ENCODE data around the gene VPS36.

Gene VPS36

DNA sequence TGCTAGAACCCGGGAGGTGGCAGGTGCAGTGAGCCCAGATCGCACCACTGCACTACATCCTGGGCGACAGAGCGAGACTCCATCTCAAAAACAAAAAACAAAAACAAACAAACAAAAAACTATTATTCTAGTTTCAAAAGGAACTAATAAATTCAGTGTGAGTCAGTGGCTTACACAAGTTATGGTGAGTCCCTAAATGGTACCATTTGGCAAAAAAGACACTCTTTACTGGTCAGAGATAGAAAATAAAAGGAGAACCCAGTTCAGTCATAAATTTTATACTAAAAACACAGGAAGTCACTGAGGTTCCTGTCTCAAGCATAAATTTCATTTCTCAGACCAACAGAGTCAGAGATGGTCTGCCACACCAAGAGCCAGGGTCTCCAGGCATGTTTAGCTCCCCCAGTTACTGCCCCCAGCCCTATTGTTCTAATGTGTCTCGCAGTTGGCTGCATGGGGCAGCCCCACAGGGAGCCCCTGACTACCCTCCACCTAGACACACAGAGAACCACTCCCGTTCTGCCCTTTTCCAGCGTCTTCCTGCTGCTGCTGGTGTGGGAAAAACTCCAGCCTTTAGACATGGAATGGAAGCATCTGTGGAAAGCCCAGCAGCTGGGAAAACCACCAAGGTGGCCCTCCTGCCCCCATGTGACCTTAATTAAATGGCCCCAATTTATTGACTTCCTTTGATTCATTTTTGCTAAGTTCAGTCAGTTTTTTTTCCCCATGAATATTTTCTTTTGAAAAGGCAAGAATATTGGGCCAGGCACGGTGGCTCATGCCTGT is 56.7 kb downstream of the VPS36 start:
- Mint-ChIP-seq H3K9me3 (no peaks in the 10 kb centered on the region), H3K27me3 (ENCODE audit: low read depth, poor library complexity) (peaks cover 5% of the 10 kb centered on the region), H3K4me3 (no peak overlapping the region), H3K4me1 (peaks cover 7% of the 10 kb centered on the region), H3K36me3 (ENCODE audit: low read depth) (no peaks in the 10 kb centered on the region), H3K27ac (peak overlapping the region; percentile 60)
- no peak for DNase-seq
- TF ChIP-seq, protein P1, sequence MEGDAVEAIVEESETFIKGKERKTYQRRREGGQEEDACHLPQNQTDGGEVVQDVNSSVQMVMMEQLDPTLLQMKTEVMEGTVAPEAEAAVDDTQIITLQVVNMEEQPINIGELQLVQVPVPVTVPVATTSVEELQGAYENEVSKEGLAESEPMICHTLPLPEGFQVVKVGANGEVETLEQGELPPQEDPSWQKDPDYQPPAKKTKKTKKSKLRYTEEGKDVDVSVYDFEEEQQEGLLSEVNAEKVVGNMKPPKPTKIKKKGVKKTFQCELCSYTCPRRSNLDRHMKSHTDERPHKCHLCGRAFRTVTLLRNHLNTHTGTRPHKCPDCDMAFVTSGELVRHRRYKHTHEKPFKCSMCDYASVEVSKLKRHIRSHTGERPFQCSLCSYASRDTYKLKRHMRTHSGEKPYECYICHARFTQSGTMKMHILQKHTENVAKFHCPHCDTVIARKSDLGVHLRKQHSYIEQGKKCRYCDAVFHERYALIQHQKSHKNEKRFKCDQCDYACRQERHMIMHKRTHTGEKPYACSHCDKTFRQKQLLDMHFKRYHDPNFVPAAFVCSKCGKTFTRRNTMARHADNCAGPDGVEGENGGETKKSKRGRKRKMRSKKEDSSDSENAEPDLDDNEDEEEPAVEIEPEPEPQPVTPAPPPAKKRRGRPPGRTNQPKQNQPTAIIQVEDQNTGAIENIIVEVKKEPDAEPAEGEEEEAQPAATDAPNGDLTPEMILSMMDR (IDR thresholded peaks at IDR 0.05) = no peak

- Mint-ChIP-seq H3K9me3 (peaks cover 6% of the 10 kb centered on the region), H3K4me1 (no peaks in the 10 kb centered on the region), H3K27ac (no peak overlapping the region), H3K27me3 (ENCODE audit: low read depth, poor library complexity) (peaks cover 2% of the 10 kb centered on the region), H3K36me3 (ENCODE audit: low read depth) (no peaks in the 10 kb centered on the region), H3K4me3 (no peak overlapping the region)
- TF ChIP-seq, protein P1 (IDR thresholded peaks at IDR 0.05) = no peak
- no peak for DNase-seq
These were observed 62.7 kb downstream of the VPS36 start for GRCh38 chr13:52387721-52388120.

DNA sequence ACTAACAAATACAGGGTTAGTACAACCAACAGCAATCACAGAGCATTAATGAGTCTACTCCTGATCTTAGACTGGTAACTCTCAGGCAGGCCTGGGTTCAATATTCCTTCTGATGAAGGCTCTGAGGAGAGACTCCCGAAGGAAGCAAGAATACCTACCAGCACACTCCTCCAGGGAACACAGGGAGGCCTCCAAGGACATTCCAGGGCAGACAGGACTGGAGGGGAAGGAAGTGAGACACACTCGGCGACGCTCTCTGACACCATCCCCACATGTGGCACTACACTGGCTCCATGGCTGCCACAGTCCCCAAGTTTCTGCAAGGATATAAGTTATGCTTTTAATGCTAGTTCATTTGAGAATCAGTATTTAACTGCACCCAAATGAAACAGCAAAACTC is 64.6 kb downstream of the VPS36 start:
- Mint-ChIP-seq H3K9me3 (peaks cover 6% of the 10 kb centered on the region), H3K4me1 (no peaks in the 10 kb centered on the region), H3K36me3 (ENCODE audit: low read depth) (no peaks in the 10 kb centered on the region), H3K27ac (no peak overlapping the region), H3K27me3 (ENCODE audit: low read depth, poor library complexity) (peaks cover 2% of the 10 kb centered on the region), H3K4me3 (no peak overlapping the region)
- no peak for DNase-seq
- TF ChIP-seq, protein P1 (IDR thresholded peaks at IDR 0.05) = no peak

- Mint-ChIP-seq H3K27me3 (ENCODE audit: low read depth, poor library complexity) (peaks cover 2% of the 10 kb centered on the region), H3K9me3 (peaks cover 6% of the 10 kb centered on the region), H3K4me1 (no peaks in the 10 kb centered on the region), H3K4me3 (no peak overlapping the region), H3K27ac (no peak overlapping the region), H3K36me3 (ENCODE audit: low read depth) (no peaks in the 10 kb centered on the region)
- DNase-seq = no peak
- TF ChIP-seq, protein P1 (IDR thresholded peaks at IDR 0.05) = no peak
These were observed 67.1 kb downstream of the VPS36 start for GRCh38 chr13:52383366-52383765.

- Mint-ChIP-seq H3K27me3 (ENCODE audit: low read depth, poor library complexity) (no peaks in the 10 kb centered on the region), H3K36me3 (ENCODE audit: low read depth) (no peaks in the 10 kb centered on the region), H3K4me3 (no peak overlapping the region), H3K9me3 (no peaks in the 10 kb centered on the region), H3K27ac (no peak overlapping the region), H3K4me1 (no peaks in the 10 kb centered on the region)
- TF ChIP-seq, protein P1 (IDR thresholded peaks at IDR 0.05) = no peak
- DNase-seq = no peak
These were observed 72.1 kb downstream of the VPS36 start for GRCh38 chr13:52378312-52378711.

DNA sequence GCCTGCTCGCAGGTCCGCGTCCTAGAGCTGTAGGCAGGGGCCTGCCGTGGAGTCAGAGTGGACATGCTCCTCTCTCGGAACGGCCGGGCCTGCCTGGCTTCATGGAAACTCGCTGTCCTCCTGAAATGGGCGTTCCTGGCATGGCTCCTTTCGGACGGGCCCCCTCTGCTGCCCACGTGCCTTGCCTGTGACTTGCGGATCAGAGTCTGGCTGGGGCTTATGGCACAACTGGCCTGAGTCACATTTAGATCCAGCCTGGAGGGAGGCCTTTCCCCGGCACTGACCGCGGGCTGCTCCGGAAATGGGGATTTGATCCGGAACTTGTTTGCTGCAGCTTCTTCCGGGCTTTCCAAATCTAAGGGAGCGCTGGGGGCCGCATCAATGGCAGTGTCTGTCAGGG is 72.5 kb downstream of the VPS36 start:
- TF ChIP-seq, protein P1 (IDR thresholded peaks at IDR 0.05) = no peak
- H3K4me3 Mint-ChIP-seq = no peak overlapping the region
- no peak overlapping the region for H3K27ac Mint-ChIP-seq
- H3K36me3 Mint-ChIP-seq (ENCODE audit: low read depth) = no peaks in the 10 kb centered on the region
- no peaks in the 10 kb centered on the region for H3K9me3 Mint-ChIP-seq
- no peaks in the 10 kb centered on the region for H3K4me1 Mint-ChIP-seq
- DNase-seq = no peak
- H3K27me3 Mint-ChIP-seq (ENCODE audit: low read depth, poor library complexity) = no peaks in the 10 kb centered on the region
